T-helper 17 cell (primary cell): ENCODE measurements around the gene WDR72. TPM values are rescaled to one million over a fixed set of nuclear protein-coding genes. Genes with fewer than 3 reads are reported as not detected.

Experiments used
- ATAC-seq: fragments of 150-1000 bp; cut with Tn5 transposase; 2 replicates; pipeline ENCODE4 v1.10.0; 2021; ENCODE audit warnings: mild to moderate bottlenecking, moderate library complexity
- DNase-seq, 3 donors: peaks; one replicate each; pipeline versions ENCODE4 v3.0.0 to v3.0.0-alpha.2; 2020 to 2021
- H3K9me3 ChIP-seq: one replicate; pipeline ENCODE4 v1.7.0; 2013; ENCODE audit warnings: low read length, mild to moderate bottlenecking; ENCODE audit not compliant: control insufficient read depth, poor library complexity, severe bottlenecking
- H3K27ac Mint-ChIP-seq: one replicate; pipeline ENCODE4 v1.8.0; 2022; ENCODE audit warnings: mild to moderate bottlenecking, moderate library complexity, mixed read lengths
- H3K27me3 Mint-ChIP-seq: one replicate; pipeline ENCODE4 v1.8.0; 2022; ENCODE audit warnings: mixed read lengths
- H3K36me3 Mint-ChIP-seq: one replicate; pipeline ENCODE4 v1.8.0; 2022; ENCODE audit warnings: low read depth, mixed read lengths
- H3K4me1 Mint-ChIP-seq: one replicate; pipeline ENCODE4 v1.8.0; 2022; ENCODE audit warnings: mild to moderate bottlenecking, mixed read lengths
- H3K4me3 Mint-ChIP-seq: one replicate; pipeline ENCODE4 v1.8.0; 2022; ENCODE audit warnings: mild to moderate bottlenecking, moderate library complexity, mixed read lengths
- total RNA-seq, 4 donors: library from RNA in 2 of 4; stranded (reverse) in 2 of 4; gene quantifications; one replicate each; pipeline ENCODE4 v1.2.3 and lab custom pipeline; 2022 to 2026

The WDR72 gene
- total RNA-seq, 2 donors from 2014 or later, result not detected

DNA sequence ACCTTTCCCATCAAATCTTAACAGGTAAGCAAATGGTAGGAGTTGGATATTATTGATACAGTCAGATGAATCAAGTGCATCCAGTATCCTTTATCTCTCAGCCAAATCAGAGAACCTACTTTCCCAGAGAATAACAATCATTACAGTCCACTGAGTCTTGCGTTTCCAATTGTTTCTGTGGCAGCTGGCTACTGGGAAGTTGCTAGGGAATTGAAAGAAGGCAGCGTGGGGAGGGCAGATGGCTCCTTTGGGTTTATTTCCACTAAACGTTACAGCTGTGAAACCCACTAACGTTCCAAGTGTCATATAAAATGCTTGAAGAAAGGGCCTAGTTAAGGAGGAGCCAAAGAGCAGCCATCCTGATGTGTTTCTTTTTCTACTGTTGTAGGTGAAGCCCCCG is 78.4 kb downstream of the WDR72 start:
- ATAC-seq, result no peak
- H3K4me3 Mint-ChIP-seq, result no peak overlapping the region
- no peaks in the 10 kb centered on the region for H3K4me1 Mint-ChIP-seq
- no peak for DNase-seq
- H3K36me3 Mint-ChIP-seq, result no peaks in the 10 kb centered on the region
- H3K9me3 ChIP-seq, result no peaks in the 10 kb centered on the region
- H3K27me3 Mint-ChIP-seq, result no peaks in the 10 kb centered on the region
- H3K27ac Mint-ChIP-seq, result no peak overlapping the region

DNA sequence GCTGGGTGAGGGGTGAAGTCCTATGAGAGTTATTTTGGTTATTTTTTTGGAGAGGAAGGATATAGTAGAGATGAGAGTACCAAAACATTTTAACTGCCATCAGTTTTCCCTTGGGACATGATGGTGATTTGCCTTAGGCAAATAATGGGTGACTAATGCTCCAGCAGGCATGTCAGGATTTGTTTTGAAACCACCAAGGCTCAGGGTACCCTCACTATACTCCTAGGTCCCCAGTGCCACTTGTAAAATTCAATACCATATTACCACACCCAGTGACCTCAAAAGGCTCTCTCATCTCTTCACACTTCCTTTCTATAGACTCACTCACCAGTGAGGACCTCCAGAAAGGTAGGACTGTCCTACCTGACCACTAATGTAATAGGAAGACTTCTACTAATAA is 83.6 kb downstream of the WDR72 start:
- H3K9me3 ChIP-seq, result no peaks in the 10 kb centered on the region
- ATAC-seq (no peak), DNase-seq (no peak)
- H3K4me3 Mint-ChIP-seq, result no peak overlapping the region
- no peaks in the 10 kb centered on the region for H3K4me1 Mint-ChIP-seq
- H3K27ac Mint-ChIP-seq, result no peak overlapping the region
- no peaks in the 10 kb centered on the region for H3K36me3 Mint-ChIP-seq
- peaks cover 8% of the 10 kb centered on the region for H3K27me3 Mint-ChIP-seq

DNA sequence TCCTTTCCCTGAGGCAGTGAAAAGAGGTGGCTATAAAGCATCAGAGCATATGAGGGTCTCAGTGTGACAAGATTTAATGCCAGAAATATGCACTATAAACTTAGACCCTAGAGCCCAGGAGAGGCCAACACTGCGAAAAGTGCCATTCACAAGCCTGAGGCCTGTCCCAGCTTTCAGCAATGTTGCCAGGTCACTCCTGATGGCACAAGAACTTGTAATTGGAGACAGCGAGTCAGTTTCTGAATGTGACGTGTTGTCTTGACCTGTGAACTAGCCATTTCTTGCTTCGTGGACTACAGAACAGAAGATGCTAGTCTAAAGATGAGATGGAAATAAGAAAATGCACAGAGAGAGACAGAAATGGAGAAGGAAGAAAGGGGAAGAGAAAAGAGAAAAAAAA is 87.9 kb downstream of the WDR72 start:
- Mint-ChIP-seq H3K4me3 (no peak overlapping the region), H3K4me1 (no peaks in the 10 kb centered on the region), H3K27me3 (peaks cover 8% of the 10 kb centered on the region), H3K36me3 (no peaks in the 10 kb centered on the region), H3K27ac (no peak overlapping the region)
- H3K9me3 ChIP-seq, result no peaks in the 10 kb centered on the region
- ATAC-seq (no peak), DNase-seq (no peak)

DNA sequence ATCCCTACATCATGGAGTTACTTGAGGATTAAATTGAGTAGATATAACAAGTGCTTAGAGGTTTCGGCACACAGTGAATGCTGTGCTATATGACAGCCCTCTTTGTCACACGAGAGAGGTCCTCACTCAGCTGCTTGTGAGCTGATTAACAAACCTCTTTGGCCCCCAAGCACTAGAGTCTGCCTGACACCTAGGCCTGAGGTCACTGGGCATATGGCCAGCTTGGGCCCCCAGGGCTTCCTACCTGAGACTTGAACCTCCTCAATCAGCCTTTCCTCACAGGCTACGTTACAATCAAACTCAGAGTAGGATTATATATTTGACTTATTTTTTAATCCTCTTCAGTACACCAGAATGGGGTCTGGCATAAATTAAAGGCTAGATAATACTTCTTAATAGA is 88.8 kb downstream of the WDR72 start:
- peaks cover 8% of the 10 kb centered on the region for H3K27me3 Mint-ChIP-seq
- DNase-seq (no peak), ATAC-seq (no peak)
- H3K9me3 ChIP-seq, result no peaks in the 10 kb centered on the region
- no peak overlapping the region for H3K27ac Mint-ChIP-seq
- H3K4me1 Mint-ChIP-seq, result no peaks in the 10 kb centered on the region
- H3K36me3 Mint-ChIP-seq, result no peaks in the 10 kb centered on the region
- H3K4me3 Mint-ChIP-seq, result no peak overlapping the region

DNA sequence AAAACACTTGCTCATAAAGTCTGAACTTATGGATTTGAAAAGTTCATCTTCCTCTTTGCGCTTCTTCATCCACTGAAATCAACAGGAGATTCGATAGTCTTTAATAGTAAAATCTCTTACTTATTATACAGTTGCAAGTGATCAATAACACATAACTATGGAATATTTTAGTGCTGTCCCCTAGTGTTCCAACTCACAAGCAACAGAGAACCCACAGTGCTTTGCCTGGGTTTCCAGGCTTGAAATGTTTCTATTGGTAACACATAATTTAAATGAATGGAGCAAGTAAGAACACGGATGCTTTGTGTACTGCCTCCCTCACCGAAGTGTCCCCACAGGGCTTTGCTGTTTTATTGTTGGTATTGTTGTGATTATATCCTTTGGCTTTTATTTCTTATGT is 93.5 kb downstream of the WDR72 start:
- no peak overlapping the region for H3K4me3 Mint-ChIP-seq
- no peaks in the 10 kb centered on the region for H3K36me3 Mint-ChIP-seq
- H3K9me3 ChIP-seq, result no peaks in the 10 kb centered on the region
- no peaks in the 10 kb centered on the region for H3K4me1 Mint-ChIP-seq
- ATAC-seq (no peak), DNase-seq (no peak)
- no peak overlapping the region for H3K27ac Mint-ChIP-seq
- H3K27me3 Mint-ChIP-seq, result peaks cover 5% of the 10 kb centered on the region

DNA sequence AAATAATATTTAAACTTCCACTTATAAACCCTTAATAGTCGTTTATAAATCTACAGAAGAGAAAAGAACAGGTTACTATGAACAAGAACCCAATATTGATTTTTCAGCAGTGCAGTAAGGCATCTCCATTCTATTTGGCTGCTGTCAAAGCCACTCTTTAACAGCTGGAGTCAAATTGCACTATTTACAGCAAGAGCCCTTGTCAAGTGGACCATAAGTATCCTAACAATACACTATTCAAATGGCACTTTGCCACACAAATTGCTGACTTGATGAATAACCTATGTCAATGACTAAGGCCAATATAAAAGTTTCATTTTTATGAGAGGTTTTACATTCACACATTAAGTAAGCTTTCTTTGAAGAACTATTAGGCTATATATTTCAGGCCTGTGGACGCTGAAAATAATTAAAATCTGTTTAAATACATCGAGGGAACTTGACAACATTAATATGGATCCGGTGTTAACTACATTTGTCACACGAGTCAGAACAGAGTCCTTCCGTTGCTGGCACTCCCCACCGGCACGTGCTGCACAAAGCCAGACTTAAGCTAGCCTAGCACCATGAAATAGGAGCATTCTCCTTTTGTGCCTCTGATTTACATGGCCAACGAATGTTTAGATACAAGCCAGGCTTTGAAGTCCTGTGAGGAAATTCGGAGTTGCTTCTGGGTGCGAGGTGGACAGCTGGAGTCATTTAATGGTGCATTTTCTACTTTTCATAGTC is 100.5 kb downstream of the WDR72 start:
- H3K9me3 ChIP-seq, result no peaks in the 10 kb centered on the region
- Mint-ChIP-seq H3K36me3 (no peaks in the 10 kb centered on the region), H3K27ac (no peak overlapping the region), H3K4me3 (no peak overlapping the region), H3K4me1 (no peaks in the 10 kb centered on the region), H3K27me3 (peaks cover 7% of the 10 kb centered on the region)
- DNase-seq (no peak), ATAC-seq (no peak)

DNA sequence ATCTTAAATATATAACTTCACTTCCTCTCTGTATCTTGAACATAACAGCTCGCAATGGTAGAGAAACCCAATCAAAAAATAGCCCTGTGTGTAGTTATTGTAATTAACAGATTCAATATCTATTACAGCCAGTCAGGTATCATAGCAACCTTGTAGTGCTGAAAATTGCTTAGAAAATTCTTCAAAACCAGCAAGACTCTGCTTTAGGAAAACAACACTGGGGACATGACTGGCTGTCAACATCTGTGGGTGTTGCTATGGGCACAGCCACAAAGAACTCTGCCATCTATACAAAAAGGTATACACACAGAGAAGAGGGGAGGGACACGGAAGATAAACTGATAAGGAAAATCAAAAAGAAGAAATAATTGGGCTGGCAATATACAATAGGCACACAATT is 101.2 kb downstream of the WDR72 start:
- no peak for DNase-seq
- no peak overlapping the region for H3K27ac Mint-ChIP-seq
- H3K27me3 Mint-ChIP-seq, result peaks cover 7% of the 10 kb centered on the region
- H3K9me3 ChIP-seq, result no peaks in the 10 kb centered on the region
- H3K36me3 Mint-ChIP-seq, result no peaks in the 10 kb centered on the region
- no peak overlapping the region for H3K4me3 Mint-ChIP-seq
- no peak for ATAC-seq
- no peaks in the 10 kb centered on the region for H3K4me1 Mint-ChIP-seq

DNA sequence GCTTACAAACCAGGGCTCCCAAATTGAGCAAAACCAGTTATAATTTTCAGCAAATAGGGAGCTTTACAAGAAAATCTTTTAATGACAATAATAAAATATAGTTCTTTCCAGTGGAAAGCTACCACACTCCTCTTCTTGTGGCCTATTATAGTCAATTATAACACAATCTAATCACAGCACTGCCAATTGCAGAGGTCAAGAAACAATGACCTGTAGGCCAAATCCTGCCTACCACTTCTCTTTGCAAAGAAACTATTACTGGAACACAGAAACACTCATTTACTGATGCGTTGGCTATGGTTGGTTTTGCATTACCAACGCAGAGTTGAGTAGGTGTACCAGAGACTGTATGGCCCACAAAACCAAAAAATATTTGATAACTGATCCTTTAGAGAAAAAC is 110.5 kb downstream of the WDR72 start:
- no peak for DNase-seq
- Mint-ChIP-seq H3K27ac (no peak overlapping the region), H3K36me3 (no peaks in the 10 kb centered on the region), H3K4me1 (no peaks in the 10 kb centered on the region), H3K27me3 (peaks cover 20% of the 10 kb centered on the region), H3K4me3 (no peak overlapping the region)
- H3K9me3 ChIP-seq, result no peaks in the 10 kb centered on the region
- ATAC-seq, result no peak

DNA sequence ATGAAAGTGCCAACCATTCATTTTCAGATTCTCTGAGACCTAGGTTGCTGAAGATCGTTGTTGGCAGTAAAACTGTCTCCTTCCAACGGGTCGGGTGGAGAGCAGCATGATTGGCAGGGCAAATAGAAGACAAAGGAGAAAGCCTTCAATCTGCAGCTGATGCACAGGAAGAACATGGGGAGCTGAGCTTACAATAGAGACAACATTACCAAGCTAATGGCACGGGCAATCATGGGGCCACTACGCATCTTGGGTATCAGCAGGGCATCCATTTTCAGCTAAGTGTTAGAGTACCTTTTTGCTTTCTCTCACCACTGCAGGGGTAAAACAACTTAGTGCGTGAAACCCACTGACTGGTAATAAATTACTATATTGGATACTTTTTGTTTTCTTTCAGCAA is 114.8 kb downstream of the WDR72 start:
- peaks cover 14% of the 10 kb centered on the region for H3K27me3 Mint-ChIP-seq
- ATAC-seq, result no peak
- H3K36me3 Mint-ChIP-seq, result no peaks in the 10 kb centered on the region
- H3K9me3 ChIP-seq, result no peaks in the 10 kb centered on the region
- H3K4me3 Mint-ChIP-seq, result no peak overlapping the region
- DNase-seq, result no peak
- H3K27ac Mint-ChIP-seq, result no peak overlapping the region
- H3K4me1 Mint-ChIP-seq, result no peaks in the 10 kb centered on the region

DNA sequence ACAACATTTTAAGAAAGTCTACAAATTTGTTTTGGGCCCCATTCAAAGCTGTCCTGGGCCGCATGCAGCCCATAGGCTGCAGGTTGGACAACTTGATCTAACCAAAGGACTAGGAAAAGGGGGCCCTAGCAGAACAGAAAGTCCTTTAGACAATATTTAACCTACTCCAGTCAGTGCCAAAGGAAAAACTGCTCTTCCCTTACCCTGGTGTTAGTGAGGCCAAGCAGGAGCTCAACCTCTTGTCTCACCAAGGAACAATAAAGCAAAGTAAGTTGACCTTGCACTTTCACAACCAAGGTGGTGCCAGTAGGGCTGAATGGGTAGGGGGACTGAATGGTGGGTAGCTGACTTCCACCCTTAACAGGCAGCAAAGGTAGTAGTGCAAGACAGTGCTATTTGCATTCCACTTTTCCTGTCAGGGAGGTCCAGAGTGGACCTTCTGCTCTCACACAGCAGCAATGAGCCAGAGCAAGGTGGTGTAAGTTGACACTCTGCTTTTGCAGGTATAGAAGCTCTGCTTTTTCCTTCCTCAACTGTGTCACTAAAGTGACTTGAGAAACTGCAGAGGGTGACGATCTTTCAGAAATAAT is 124.9 kb downstream of the WDR72 start:
- H3K27ac Mint-ChIP-seq, result no peak overlapping the region
- H3K9me3 ChIP-seq, result no peaks in the 10 kb centered on the region
- H3K27me3 Mint-ChIP-seq, result no peaks in the 10 kb centered on the region
- no peaks in the 10 kb centered on the region for H3K36me3 Mint-ChIP-seq
- DNase-seq (no peak), ATAC-seq (no peak)
- no peak overlapping the region for H3K4me3 Mint-ChIP-seq
- H3K4me1 Mint-ChIP-seq, result no peaks in the 10 kb centered on the region

DNA sequence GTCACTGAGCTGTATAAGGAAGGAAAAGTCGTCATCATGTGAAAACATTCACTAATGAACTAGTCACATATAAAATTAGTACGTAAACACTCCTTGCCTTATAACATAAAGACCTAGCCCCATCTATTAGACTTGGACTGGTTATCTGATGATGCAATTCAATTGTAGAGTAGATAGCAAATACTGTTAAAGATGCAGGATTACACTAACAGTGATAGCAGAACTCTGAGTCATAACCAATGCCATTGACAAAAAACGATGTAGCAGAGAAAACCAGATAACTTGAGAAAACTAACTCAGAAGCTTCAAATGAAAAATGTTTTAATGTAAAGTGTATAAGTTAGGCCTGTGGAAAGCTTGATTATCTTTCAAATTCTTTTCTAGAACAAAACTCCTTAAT is 132.2 kb downstream of the WDR72 start:
- H3K9me3 ChIP-seq, result no peaks in the 10 kb centered on the region
- ATAC-seq, result no peak
- H3K27me3 Mint-ChIP-seq, result no peaks in the 10 kb centered on the region
- H3K4me3 Mint-ChIP-seq, result no peak overlapping the region
- H3K27ac Mint-ChIP-seq, result no peak overlapping the region
- H3K36me3 Mint-ChIP-seq, result no peaks in the 10 kb centered on the region
- no peak for DNase-seq
- H3K4me1 Mint-ChIP-seq, result no peaks in the 10 kb centered on the region

DNA sequence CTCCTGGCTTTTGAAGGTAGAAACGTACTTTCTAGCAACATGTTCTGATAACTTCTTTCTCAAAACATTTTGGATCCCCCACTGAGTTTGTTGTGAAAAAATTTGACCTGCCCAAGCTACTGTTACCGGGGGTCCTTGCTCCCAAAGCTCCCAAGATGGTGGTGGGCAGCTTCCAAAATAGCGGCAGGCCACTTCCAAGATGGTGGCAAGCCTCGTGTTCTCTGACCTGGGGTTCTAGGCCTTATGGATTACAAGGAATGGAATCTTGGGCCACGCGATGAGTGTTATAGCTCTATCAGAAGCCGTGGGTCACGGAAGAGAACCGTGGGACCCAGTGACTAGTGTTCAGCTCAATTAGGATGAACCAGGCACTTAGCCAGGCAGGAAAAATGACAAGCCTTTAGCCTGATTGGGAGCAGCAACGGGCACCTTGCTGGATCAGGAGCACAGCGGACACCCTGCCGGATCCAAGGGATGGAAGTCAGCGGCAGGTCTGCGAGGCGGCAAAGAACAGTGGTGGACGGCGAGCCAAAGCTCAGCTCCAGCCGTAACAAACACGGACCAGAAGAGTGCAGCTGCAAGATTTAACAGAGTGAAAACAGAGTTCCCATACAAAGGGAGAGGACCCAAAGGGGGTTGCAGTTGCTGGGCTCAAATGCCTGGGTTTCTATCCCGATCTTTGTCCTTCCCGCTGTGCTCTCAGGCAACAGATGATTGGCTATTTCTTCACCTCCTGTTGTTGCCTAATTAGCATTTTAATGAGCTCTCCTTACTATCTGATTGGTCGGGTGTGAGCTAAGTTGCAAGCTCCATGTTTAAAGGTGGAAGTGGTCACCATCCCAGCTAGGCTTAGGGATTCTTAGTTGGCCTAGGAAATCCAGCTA is 133.3 kb downstream of the WDR72 start:
- Mint-ChIP-seq H3K4me1 (no peaks in the 10 kb centered on the region), H3K27me3 (no peaks in the 10 kb centered on the region), H3K36me3 (no peaks in the 10 kb centered on the region), H3K27ac (no peak overlapping the region), H3K4me3 (no peak overlapping the region)
- no peaks in the 10 kb centered on the region for H3K9me3 ChIP-seq
- ATAC-seq, result no peak
- no peak for DNase-seq

DNA sequence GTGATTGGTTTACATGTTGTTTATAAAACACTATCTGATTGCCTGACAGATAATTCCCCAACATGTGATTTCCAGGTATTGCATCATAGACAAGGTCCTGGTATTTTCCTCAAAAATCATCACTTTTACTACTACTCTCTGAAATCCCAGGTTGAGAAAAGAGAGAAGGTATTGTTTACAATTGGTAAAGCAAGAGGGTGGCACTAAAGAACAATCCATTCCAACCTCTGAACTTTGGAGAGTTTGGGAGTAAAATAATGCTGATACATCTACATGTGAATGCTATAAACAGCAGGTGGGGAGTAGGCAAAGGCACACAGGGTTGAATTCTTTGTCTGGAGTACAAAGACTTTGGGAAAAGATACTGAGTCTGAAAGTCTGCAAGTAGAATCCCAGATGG is 134.2 kb downstream of the WDR72 start:
- Mint-ChIP-seq H3K36me3 (no peaks in the 10 kb centered on the region), H3K27me3 (no peaks in the 10 kb centered on the region), H3K4me1 (no peaks in the 10 kb centered on the region), H3K27ac (no peak overlapping the region), H3K4me3 (no peak overlapping the region)
- H3K9me3 ChIP-seq, result no peaks in the 10 kb centered on the region
- DNase-seq, result no peak
- ATAC-seq, result no peak
